NCI-H748 treated with DMSO at 0.1 percent for 48 hours (cell line): ENCODE data around the gene CAMK2B.
"Not testable (repeated sequence)": the region's sequence is repeated elsewhere in the genome, so short reads cannot be mapped to it uniquely, and the experiment has no call there.

Experiments
- DNase-seq: peaks from one replicate; lab custom pipeline; 2025; lab: John Stamatoyannopoulos, UW

Gene CAMK2B

GRCh38 chr7:44189286-44189992 lies 136.0 kb downstream of the CAMK2B start, which contains the start of gene GCK:
Gene GCK, minus strand, starts transcription at chr7:44189439. Its CDS starts 486 bp downstream, at chr7:44188953.
- DNase-seq = peak; percentile 93

- DNase-seq = no peak
Observed at GRCh38 chr7:44188480-44189225, 136.7 kb downstream of the CAMK2B start.

DNA sequence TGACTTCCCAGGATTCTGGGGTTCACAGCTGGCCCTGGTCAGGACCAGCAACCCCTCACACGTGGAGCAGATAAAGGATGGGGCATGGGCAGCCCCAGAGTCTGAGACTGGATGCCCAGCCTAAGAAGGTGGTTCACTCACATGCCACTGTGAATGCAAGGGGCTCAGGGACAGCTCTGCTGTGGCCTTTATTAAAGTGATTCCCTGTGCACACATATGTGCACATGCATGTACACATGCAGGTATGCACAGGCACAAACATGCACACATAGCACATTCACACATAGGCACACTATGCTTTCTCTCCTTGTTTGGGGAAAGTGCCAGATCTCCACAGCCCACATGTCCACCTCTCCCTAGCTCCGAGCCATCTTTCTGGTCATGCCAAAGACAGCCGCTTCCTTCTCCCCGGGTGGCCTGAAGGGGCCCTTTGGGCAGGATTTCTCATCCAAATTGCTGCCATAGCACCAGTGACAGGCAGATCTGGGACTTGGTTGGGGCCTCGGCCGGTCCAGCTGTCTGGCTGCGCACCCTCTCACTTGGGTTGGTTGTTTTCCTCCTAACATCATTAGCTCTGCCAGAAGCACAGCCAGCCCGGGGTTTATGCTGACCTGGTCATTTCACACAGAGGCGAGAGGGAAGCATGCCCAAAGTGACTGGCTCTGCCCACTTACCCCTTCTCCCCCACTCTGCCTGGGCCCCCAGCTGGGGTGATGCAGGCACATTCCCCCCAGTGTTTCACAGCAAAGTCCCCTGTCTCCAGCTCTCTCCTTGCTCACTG lies 137.6 kb downstream of the CAMK2B start:
- DNase-seq = no peak

DNA sequence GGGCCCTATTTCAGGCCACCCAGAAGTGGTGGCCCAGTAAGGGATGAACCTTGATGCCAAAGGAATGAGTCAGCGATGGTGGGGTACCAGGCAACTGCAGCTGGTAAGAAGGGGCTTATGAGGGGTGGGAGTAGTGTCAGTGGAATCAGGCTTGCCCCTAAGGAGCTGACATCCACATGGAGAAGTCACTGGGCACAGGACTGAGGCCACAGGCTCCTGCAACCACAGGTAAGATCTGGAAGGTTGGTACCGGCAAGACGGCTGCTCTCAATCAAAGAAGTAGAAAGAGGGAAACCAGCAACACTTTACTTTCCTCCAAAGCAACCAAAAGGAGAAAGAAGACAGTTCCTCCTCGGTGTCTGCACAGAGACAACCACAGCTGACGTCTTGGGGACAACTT lies 138.7 kb downstream of the CAMK2B start:
- DNase-seq = no peak

DNA sequence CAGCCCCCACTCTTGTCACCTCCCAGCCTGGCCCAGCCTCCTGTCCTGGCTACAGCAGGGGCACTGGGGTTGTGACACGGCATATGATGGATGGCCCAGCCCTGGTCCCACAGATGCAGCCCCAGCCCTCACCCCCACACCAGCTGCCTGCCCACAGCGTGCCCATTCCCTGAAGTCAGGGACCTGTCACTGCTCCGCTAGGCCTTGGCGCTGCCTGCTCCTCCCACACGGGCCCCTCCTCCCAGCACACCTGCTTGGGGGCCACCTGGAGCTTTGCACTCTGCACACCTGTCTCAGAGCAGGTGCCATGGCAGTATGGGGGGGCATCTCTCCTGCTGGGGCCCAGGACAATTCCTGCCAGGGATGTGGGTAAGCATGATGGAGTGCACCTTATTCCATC lies 139.7 kb downstream of the CAMK2B start:
- DNase-seq = no peak

GRCh38 chr7:44184873-44185446 lies 140.4 kb downstream of the CAMK2B start:
- no peak for DNase-seq

- DNase-seq = no peak
Observed at GRCh38 chr7:44184206-44184872, 141.1 kb downstream of the CAMK2B start.

DNA sequence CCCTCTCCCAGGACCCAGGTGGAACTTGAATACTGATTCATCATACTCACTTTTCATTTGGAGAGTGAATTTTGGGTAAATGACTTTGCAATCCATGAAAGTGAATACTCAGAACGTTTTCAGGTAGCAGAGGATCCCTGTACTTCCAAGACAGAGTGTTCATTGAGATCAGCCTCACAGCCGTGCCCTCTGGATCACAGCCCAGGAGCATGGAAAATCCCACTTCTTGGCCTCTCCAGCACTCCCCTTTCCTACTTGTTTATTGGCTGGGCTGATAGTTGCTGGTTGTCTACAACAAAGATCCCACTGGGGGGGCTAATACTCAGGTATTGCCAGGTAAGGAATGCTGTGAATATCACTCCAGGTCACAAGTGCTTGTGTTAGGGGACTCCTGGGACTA lies 142.0 kb downstream of the CAMK2B start:
- no peak for DNase-seq

- DNase-seq = no peak
Observed at GRCh38 chr7:44182827-44183226, 142.6 kb downstream of the CAMK2B start.

DNA sequence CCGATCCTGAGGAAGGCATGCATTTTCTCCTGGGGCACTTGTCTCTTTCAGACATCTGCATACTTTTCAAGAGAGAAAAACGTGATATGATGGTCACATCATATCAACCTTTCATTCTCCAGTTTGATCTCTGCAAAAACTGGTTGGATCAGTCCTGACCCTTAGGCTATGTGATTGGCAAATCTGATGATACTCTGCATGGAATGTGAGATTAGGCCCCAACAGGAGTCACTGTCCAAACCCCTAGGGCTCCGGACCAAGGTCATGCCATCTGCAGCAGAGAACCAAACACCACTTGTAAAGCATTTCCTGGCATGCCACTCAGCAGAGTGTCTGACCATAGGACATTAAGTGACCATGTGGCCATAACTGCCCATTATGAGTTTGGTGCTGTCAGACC lies 144.8 kb downstream of the CAMK2B start:
- DNase-seq = no peak

- no peak for DNase-seq
Observed at GRCh38 chr7:44177570-44178131, 147.7 kb downstream of the CAMK2B start.

DNA sequence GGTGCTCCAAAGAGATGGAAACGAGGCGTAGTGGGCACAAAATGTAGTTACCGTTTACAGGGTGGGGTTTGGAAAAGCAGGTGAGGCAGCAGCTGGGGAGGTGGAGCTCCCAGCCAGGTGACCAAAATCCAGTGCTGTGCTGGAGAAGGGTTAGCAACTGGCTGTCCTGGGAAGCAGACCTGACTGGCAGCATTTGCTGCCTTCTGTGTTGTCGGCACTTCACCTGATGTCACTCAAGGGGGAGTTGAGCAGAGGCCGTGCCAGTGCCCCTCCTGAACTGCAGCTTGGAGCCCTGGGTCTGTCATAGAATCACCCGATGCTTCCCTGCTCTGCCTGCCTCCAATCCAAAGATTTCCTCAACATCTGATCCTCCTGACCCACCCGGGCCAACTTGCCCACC lies 148.9 kb downstream of the CAMK2B start:
- DNase-seq = no peak

DNA sequence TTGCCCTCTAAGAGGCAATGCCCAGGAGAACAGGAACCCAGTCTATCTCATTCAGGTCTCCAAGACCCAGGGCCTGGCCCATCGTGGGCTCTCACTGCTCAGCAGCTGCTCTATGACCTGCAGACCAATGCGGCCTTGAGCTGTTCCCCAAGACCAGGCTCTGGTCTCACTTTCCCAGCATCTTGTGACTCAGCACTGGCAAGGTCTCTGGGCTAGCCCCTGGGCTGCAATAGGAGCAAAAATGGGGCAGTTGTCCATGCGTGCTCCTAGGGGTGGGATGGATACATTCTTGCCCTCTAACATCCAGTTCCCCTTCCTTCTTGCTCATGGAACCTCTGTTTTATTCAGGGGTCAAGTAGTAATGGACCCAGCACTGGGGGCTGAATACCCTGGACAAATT lies 149.7 kb downstream of the CAMK2B start:
- DNase-seq = no peak

DNA sequence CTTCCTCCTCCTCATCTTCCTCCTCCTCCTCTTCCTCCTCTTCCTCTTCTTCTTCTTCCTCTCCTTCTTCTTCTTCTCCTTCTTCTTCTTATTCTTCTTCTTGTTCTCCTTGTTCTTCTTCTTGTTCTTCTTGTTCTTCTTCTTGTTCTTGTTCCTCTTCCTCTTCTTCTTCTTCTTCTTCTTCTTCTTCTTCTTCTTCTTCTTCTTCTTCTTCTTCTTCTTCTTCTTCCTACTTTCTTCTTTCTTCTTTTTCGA lies 150.8 kb downstream of the CAMK2B start:
- not testable (repeated sequence) for DNase-seq

DNA sequence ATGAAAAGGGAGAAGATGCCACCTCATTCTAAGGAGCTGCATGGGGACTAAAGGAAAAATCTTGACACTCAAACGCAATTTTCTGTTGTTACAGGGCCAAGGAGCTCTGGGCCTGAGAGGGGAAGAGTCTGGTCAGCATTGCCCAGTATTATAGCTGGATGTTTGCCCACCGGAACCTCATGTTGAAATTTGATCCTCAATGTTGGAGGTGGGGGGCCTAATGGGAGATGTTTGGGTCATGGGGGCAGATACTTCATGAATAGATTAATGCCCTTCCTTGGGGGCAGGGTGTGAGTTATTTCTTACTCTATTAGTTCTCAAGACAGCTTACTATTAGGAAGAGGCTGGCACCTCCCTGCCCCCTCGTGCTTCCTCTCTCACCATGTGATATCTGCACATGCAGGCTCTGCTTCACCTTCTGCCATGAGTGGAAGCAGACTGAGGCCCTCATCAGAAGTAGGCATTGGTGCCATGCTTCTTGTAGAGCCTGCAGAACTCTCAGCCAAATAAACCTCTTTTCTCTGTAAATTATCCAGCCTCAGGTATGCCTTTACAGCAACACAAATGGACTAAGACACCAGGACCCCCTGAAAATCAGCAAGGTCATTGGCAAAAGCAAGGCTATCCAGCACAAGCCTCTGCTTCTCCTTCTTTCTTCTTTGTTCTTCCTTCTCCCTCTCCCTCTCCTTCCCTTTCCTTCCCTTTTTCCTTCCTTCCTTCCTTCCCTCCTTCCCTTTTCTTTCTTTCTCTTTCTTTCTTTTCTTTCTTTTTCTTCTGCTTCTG lies 151.3 kb downstream of the CAMK2B start:
- no peak for DNase-seq

DNA sequence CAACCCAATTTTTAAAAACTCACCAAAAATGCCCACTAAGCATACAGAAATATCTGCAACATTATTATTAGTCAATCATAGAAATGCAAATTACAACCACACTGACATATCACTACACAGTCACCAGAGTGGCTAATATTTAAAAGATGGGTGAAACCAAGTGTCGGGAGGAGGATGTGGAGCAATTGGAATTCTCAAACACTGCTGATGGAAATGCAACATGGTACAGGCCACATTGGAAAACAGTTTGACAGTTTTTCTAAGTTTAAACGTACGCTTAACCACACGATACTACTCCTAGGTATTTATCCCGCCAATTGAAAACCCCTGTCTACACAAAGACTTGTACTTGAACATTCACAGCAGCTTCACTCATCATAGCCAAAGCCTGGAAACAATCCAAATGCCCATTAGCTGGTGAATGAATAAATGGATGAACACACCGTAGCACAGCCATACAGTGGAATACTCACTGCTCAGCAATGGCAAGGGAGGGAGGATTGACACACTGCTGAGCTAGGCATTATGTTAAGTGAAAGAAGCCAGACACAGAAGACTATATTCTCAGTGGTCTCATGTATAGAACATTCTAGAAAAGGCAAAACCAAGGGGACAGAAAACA lies 152.5 kb downstream of the CAMK2B start:
- no peak for DNase-seq

DNA sequence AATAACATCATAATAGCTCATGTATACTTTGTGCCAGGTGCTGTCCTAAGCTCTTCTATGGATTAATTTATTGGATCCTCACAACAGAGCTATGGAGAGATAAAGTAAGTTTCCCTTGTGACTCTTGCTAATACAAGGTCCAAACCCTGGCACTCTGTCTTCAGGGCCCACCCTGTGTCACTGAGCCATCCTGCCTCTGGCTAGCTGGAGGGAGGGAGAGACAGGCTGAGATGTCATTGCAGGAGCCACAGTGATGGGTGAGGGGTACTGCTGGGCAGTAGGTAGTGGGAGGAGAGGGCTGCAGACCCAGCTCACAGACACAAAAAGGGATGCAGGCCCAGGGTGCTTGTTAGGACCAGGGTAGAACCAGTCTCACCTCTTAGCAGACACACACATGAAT lies 153.0 kb downstream of the CAMK2B start:
- DNase-seq = no peak

GRCh38 chr7:44171901-44172300 lies 153.5 kb downstream of the CAMK2B start:
- not testable (repeated sequence) for DNase-seq

DNA sequence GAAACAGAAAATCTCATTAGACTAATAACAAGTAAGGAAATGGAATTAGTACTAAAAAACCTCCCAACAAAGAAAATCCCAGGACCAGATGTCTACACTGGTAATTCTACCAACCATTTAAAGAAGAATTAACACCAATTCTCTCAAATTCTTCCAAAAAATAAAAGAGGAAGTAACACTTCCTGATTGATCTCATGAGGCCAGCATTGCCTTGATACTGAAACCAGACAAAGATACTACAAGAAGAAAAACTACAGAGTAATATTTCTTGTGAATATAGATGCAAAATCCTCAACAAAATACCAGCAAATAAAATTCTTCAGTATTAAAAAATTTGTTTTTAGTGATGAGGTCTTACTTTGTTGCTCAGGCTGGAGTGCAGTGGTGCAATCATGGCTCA lies 157.5 kb downstream of the CAMK2B start:
- no peak for DNase-seq
